ENCODE data around the gene PARL.

DNA sequence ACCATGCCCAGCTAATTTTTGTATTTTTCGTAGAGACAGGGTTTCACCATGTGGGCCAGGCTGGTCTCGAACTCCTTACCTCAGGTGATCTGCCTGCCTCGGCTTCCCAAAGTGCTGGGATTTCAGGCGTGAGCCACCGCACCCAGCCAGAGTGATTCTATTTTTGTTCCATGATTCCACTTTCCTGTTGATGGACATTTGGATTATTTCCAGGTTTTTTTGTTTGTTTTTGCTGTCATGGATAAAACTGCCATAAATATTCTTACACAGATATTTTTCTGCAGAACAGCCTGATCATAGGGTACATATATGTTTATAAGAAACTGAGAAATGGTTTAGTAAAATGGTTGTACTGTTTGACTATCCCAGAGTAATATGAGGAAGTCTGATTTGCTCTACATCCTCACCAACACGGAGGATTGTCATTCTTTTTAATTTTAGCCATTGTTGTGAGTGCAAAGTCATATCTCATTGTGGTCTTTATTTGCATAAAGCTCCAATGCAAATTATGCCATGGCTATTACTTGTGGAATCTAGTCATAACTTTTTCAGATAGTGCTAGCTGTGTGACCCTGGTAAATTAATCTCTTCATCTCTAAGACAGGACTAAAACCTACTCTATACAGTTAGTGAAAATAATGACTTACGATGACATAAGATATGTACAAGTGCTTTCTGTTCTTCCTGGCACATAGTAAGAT is 102.0 kb downstream of the PARL start:
- TF ChIP-seq, protein P1, sequence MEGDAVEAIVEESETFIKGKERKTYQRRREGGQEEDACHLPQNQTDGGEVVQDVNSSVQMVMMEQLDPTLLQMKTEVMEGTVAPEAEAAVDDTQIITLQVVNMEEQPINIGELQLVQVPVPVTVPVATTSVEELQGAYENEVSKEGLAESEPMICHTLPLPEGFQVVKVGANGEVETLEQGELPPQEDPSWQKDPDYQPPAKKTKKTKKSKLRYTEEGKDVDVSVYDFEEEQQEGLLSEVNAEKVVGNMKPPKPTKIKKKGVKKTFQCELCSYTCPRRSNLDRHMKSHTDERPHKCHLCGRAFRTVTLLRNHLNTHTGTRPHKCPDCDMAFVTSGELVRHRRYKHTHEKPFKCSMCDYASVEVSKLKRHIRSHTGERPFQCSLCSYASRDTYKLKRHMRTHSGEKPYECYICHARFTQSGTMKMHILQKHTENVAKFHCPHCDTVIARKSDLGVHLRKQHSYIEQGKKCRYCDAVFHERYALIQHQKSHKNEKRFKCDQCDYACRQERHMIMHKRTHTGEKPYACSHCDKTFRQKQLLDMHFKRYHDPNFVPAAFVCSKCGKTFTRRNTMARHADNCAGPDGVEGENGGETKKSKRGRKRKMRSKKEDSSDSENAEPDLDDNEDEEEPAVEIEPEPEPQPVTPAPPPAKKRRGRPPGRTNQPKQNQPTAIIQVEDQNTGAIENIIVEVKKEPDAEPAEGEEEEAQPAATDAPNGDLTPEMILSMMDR (IDR thresholded peaks at IDR 0.05 in 2 of 3, conservative IDR thresholded peaks at IDR 0.05 in 1 of 3; ENCODE audit: control insufficient read depth in 2 of 3, extremely low read depth in 1 of 3, insufficient read depth in 1 of 3, low read depth in 3 of 3, low read length in 3 of 3), result no peak
- TF ChIP-seq POLR2A (IDR thresholded peaks at IDR 0.05; ENCODE audit: low read depth, low read length), result no peak
- TF ChIP-seq TCF12 (IDR thresholded peaks at IDR 0.05; ENCODE audit: low read depth, low read length), result no peak
- no peak for TF ChIP-seq EZH2 (IDR thresholded peaks at IDR 0.05; ENCODE audit: borderline replicate concordance, control insufficient read depth, low read depth, low read length)
- TF ChIP-seq SP1 (IDR thresholded peaks at IDR 0.05; ENCODE audit: low read depth, low read length), result no peak
- no peak for TF ChIP-seq SIX5 (IDR thresholded peaks at IDR 0.05; ENCODE audit: low read depth, low read length, severe bottlenecking)
